HCT116 (cell line): ENCODE results near the gene SERINC4.

Source experiments
- ATF3 ChIP-seq: IDR thresholded peaks from 2 replicates; pipeline ENCODE4 v1.6.1; 2012
- CTCF ChIP-seq, 3 experiments: fragments of 200-600 bp in 1 of 3; sonication (generic) in 1 of 3; IDR thresholded peaks in 2 of 3; conservative IDR thresholded peaks in 1 of 3; 2 replicates each; pipeline ENCODE4 v1.5.1; 2012 to 2017; ENCODE audit warnings: low read depth in 2 of 3, low read length in 2 of 3, antibody characterized with exemption in 1 of 3, borderline replicate concordance in 1 of 3, control low read depth in 1 of 3, mild to moderate bottlenecking in 1 of 3, mixed read lengths in 1 of 3, mixed run types in 1 of 3, moderate library complexity in 1 of 3; ENCODE audit not compliant: insufficient read depth in 1 of 3
- EZH2 ChIP-seq: fragments of 200-600 bp; sonication (generic); IDR thresholded peaks from 2 replicates; pipeline ENCODE4 v1.6.1; 2017; ENCODE audit warnings: antibody characterized with exemption, mixed run types
- EZH2phosphoT487 ChIP-seq: fragments of 200-600 bp; IDR thresholded peaks from 2 replicates; pipeline ENCODE4 v1.6.1; 2018; ENCODE audit warnings: antibody characterized with exemption, borderline replicate concordance
- JUND ChIP-seq: IDR thresholded peaks from 2 replicates; pipeline ENCODE4 v1.6.1; 2012
- MAX ChIP-seq: IDR thresholded peaks from 2 replicates; pipeline ENCODE4 v1.6.1; 2012
- POLR2A ChIP-seq: IDR thresholded peaks from 2 replicates; pipeline ENCODE4 v1.7.0; 2011; ENCODE audit warnings: borderline replicate concordance; ENCODE audit not compliant: insufficient read depth, insufficient read length; ENCODE audit errors: extremely low read depth
- POLR2AphosphoS5 ChIP-seq: IDR thresholded peaks from 2 replicates; pipeline ENCODE4 v1.6.1; 2011; ENCODE audit warnings: mild to moderate bottlenecking, low read depth, low read length, moderate library complexity
- RAD21 ChIP-seq: IDR thresholded peaks from 2 replicates; pipeline ENCODE4 v1.6.1; 2012; ENCODE audit warnings: low read depth, mild to moderate bottlenecking
- SIN3A ChIP-seq: IDR thresholded peaks from 2 replicates; pipeline ENCODE4 v1.6.1; 2012; ENCODE audit warnings: low read depth
- SP1 ChIP-seq: IDR thresholded peaks from 2 replicates; pipeline ENCODE4 v1.6.1; 2012; ENCODE audit warnings: low read depth
- SRF ChIP-seq: IDR thresholded peaks from 2 replicates; pipeline ENCODE4 v1.6.1; 2012; ENCODE audit warnings: low read depth
- YY1 ChIP-seq: IDR thresholded peaks from 2 replicates; pipeline ENCODE4 v1.6.1; 2011; ENCODE audit warnings: low read length, low read depth, moderate library complexity, mild to moderate bottlenecking; ENCODE audit not compliant: insufficient replicate concordance; ENCODE audit errors: extremely low read depth

GRCh38 chr15:43762824-43763223 is 37.2 kb downstream of the SERINC4 start:
- TF ChIP-seq POLR2AphosphoS5 (no peak), CTCF (IDR thresholded peaks at IDR 0.05 in 2 of 3, conservative IDR thresholded peaks at IDR 0.05 in 1 of 3; ENCODE audit: borderline replicate concordance in 1 of 3, insufficient read depth in 1 of 3, low read depth in 2 of 3, low read length in 2 of 3) (no peak), SRF (no peak), EZH2 (no peak), YY1 (no peak), POLR2A (no peak), EZH2phosphoT487 (no peak), MAX (no peak), SP1 (no peak), ATF3 (no peak), RAD21 (no peak), JUND (no peak), SIN3A (no peak)
